Transverse colon (tissue), 4 donors: Measurements from ENCODE around the gene COMMD3. TPM values are rescaled to one million over a fixed set of nuclear protein-coding genes. Genes with fewer than 3 reads are reported as not detected.

Source experiments
- DNase-seq: peaks from one replicate; pipeline ENCODE4 v3.0.0-alpha.2; 2019
- H3K27ac ChIP-seq, 4 donors: fragments of 200-600 bp; sonication (generic); 2 replicates each; pipeline ENCODE4 v1.5.1; 2016 to 2018; ENCODE audit warnings: inconsistent platforms in 4 of 4
- H3K27me3 ChIP-seq: fragments of 200-600 bp; sonication (generic); 2 replicates; pipeline ENCODE4 v1.5.1; 2017; ENCODE audit warnings: inconsistent platforms
- H3K36me3 ChIP-seq, 4 donors: fragments of 200-600 bp; sonication (generic); 2 replicates each; pipeline ENCODE4 v1.5.1; 2017 to 2019; ENCODE audit warnings: inconsistent platforms in 4 of 4
- H3K4me1 ChIP-seq, 4 donors: fragments of 200-600 bp; sonication (generic); 2 replicates each; pipeline ENCODE4 v1.5.1; 2017 to 2020; ENCODE audit warnings: inconsistent platforms in 4 of 4
- H3K4me3 ChIP-seq, 4 donors: fragments of 200-600 bp; sonication (generic); 1 replicate in 1 of 4; 2 replicates in 3 of 4; pipeline versions ENCODE4 v1.5.1 to v1.6.1; 2017 to 2019; ENCODE audit warnings: inconsistent platforms in 4 of 4
- H3K9me3 ChIP-seq, 2 donors: fragments of 200-600 bp; sonication (generic); 2 replicates each; pipeline ENCODE4 v1.5.1; 2017 to 2019; ENCODE audit warnings: inconsistent platforms in 2 of 2
- EP300 ChIP-seq: sonication (generic); formaldehyde crosslinking; IDR thresholded peaks from one replicate; pipeline ENCODE4 v1.6.1; 2017; ENCODE audit warnings: antibody characterized with exemption, low read depth
- POLR2A ChIP-seq: fragments of 450-650 bp; IDR thresholded peaks from one replicate; pipeline ENCODE4 v1.6.1; 2016; ENCODE audit warnings: antibody characterized with exemption, mild to moderate bottlenecking, moderate library complexity
- POLR2AphosphoS5 ChIP-seq, 3 donors: sonication (generic); formaldehyde crosslinking; IDR thresholded peaks; one replicate each; pipeline ENCODE4 v1.6.1; 2016; ENCODE audit warnings: antibody characterized with exemption in 3 of 3
- WGBS, 2 donors: methylation state at CpG; one replicate each; pipeline ENCODE4 v1.1.5; 2018; ENCODE audit warnings: low coverage in 1 of 2; 5-methylcytosine and 5-hydroxymethylcytosine counted together
- in situ Hi-C, 4 donors: fragments of 200-750 bp; cut with MboI; loops; one replicate each; pipeline versions ENCODE4 v1.15.0 to v1.15.1; 2017; ENCODE audit warnings: low sequenced_read_pairs in 3 of 4, low pct_ligation_motif_present in 1 of 4, low pct_unique_long_range_greater_than_20kb in 1 of 4
- intact Hi-C: fragments of 100-400 bp; cut with DNase I; formaldehyde crosslinking; loops from one replicate; pipeline ENCODE4 v1.15.1; 2023; ENCODE audit warnings: low total_unique reads
- total RNA-seq, 4 donors: library from RNA; depleted of rRNA; stranded (reverse); fragments of >200 nt; gene quantifications; one replicate each; pipeline ENCODE4 v1.1.0, GENCODE V29; 2016
- TF ChIP-seq, protein P1 (sequence below), 5 experiments: fragments of 200-600 bp in 3 of 5; fragments of 450-650 bp in 2 of 5; sonication (generic) in 3 of 5; IDR thresholded peaks; 1 replicate in 2 of 5; 2 replicates in 3 of 5; pipeline ENCODE4 v1.5.1; 2016 to 2017; ENCODE audit warnings: antibody characterized with exemption in 5 of 5, inconsistent platforms in 3 of 5, mild to moderate bottlenecking in 2 of 5, moderate library complexity in 1 of 5

The COMMD3 gene
- total RNA-seq, 4 donors from 2014 or later = 3.0 to 35.1 (median 18.3) TPM

DNA sequence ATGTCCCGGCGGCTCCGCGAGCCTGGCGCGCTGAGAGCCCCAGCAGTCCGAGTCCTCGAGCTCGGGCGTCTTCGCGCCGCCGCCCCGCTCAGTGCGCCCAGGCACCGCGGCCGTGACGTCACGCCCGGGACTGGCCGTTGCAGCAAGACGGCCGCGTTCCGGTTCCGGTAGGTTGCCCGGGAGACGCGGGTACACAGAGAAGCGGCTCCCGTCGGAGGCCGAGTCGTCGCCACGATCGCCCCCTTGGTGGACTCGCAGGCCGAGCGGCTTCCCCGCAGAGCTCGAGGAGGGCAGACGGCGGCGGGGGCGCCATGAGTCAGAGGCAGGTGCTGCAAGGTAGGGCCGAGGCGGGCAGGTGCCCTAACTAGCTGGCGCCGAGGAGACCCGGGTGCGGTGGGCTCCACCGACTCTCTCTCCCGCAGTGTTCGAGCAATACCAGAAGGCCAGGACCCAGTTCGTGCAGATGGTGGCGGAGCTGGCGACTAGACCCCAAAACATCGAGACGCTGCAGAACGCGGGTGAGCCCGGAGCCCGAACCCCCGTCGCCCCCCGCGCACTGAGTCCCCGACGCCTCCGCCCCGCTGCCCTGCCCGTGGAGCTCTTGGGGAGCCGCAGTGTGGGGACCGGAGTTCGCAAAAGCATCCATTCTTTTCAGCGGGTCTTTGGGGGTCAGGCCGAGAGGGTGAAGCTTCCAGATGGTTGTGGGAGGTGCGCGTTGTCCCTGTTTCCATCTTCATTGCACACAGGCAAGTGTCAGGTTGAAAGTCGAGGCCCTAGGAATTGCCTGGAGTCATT lies 29.3 kb downstream of the COMMD3 start, which contains the start of gene SPAG6:
Gene SPAG6 (plus strand): TSS at position 196 of the 795 bp plus-strand sequence. CDS start 116 bp downstream, at position 312.
- no peaks in the 10 kb centered on the region for H3K9me3 ChIP-seq
- WGBS, 2 donors = 25% methylated on average over 75 of the region's 83 CpGs; no CpG with 5 or more reads in 1 of the 2 donors
- H3K36me3 ChIP-seq = no peaks in the 10 kb centered on the region
- in situ Hi-C loops (no loop called here), intact Hi-C loops (no loop called here)
- H3K4me1 ChIP-seq = peaks cover 0 to 15% (median 14%) of the 10 kb centered on the region in 4 donors
- peak; percentile 55 for DNase-seq
- H3K27ac ChIP-seq = no peak within 1 kb of the TSS
- peaks cover 83% of the 10 kb centered on the region for H3K27me3 ChIP-seq
- H3K4me3 ChIP-seq = peak within 1 kb of the TSS in 2 of 4 donors; percentile 20 to 43
- TF ChIP-seq POLR2A = no peak
- TF ChIP-seq EP300 = no peak
- no peak for TF ChIP-seq POLR2AphosphoS5 (IDR thresholded peaks at IDR 0.05)

DNA sequence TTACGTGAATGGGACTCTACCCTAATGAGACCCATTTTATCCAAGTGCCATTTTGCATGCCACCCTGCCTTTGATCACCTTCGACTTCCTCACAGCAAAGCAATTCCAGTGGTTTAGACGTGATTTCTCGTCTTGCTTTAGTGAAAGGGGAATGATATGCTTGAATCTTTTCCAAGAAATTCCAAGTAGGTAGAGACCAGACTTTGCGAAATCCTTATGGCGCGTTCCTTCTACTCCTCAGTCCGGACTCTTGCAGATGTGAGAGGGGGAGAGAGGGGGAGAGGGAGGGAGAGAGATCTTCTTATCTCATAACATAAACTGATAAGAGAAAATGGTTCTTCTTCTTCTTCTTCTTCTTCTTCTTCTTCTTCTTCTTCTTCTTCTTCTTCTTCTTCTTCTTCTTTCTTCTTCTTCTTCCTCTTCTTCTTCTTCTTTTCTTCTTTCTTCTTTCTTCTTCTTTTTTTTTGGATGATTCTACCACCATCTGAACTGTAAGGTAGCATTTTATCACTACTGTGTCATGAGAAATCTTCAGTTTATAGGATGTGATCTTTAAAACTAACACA lies 30.0 kb downstream of the COMMD3 start:
- TF ChIP-seq POLR2AphosphoS5 (IDR thresholded peaks at IDR 0.05) = no peak
- no peak for TF ChIP-seq EP300
- TF ChIP-seq, protein P1, sequence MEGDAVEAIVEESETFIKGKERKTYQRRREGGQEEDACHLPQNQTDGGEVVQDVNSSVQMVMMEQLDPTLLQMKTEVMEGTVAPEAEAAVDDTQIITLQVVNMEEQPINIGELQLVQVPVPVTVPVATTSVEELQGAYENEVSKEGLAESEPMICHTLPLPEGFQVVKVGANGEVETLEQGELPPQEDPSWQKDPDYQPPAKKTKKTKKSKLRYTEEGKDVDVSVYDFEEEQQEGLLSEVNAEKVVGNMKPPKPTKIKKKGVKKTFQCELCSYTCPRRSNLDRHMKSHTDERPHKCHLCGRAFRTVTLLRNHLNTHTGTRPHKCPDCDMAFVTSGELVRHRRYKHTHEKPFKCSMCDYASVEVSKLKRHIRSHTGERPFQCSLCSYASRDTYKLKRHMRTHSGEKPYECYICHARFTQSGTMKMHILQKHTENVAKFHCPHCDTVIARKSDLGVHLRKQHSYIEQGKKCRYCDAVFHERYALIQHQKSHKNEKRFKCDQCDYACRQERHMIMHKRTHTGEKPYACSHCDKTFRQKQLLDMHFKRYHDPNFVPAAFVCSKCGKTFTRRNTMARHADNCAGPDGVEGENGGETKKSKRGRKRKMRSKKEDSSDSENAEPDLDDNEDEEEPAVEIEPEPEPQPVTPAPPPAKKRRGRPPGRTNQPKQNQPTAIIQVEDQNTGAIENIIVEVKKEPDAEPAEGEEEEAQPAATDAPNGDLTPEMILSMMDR (IDR thresholded peaks at IDR 0.05) = no peak
- no peak for TF ChIP-seq POLR2A
- in situ Hi-C loops (no loop called here), intact Hi-C loops (no loop called here)
- no peak overlapping the region for H3K4me3 ChIP-seq
- WGBS, 2 donors = 55% methylated on average over 8 of the region's 8 CpGs; no CpG with 5 or more reads in 1 of the 2 donors
- H3K27ac ChIP-seq = no peak overlapping the region
- no peak for DNase-seq
- no peaks in the 10 kb centered on the region for H3K9me3 ChIP-seq
- peaks cover 80% of the 10 kb centered on the region for H3K27me3 ChIP-seq
- H3K36me3 ChIP-seq = no peaks in the 10 kb centered on the region
- peaks cover 0 to 13% (median 12%) of the 10 kb centered on the region in 4 donors for H3K4me1 ChIP-seq

DNA sequence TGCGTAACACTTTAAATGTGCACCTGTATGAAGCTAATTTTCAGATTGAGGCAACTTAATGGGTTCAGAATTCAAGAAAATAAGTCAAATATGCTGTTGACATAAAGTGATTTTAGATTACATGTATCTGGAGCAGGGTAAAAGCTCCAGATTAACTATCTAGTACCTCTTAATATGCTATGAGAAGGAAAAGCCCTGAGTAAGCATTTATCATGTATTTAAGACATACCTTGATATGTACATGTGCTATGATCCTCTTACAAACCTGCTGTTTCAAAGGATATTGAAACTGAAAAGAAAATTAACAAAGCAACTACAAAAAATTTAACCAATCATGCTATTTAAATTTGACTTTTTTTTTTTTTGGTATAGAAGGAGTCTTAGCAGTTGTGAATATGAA lies 33.6 kb downstream of the COMMD3 start:
- 91 to 96% methylated on average over 1 of the region's 1 CpG for WGBS, 2 donors
- Histone ChIP-seq H3K36me3 (no peaks in the 10 kb centered on the region), H3K9me3 (no peaks in the 10 kb centered on the region), H3K27me3 (peaks cover 44% of the 10 kb centered on the region), H3K4me3 (no peak overlapping the region), H3K27ac (no peak overlapping the region), H3K4me1 (peaks cover 0 to 8% (median 7%) of the 10 kb centered on the region in 4 donors)
- in situ Hi-C loops = no loop called here
- no peak for TF ChIP-seq POLR2A
- TF ChIP-seq, protein P1 (IDR thresholded peaks at IDR 0.05) = no peak
- TF ChIP-seq POLR2AphosphoS5 (IDR thresholded peaks at IDR 0.05) = no peak
- no peak for TF ChIP-seq EP300
- no peak for DNase-seq
- intact Hi-C loops = no loop called here

DNA sequence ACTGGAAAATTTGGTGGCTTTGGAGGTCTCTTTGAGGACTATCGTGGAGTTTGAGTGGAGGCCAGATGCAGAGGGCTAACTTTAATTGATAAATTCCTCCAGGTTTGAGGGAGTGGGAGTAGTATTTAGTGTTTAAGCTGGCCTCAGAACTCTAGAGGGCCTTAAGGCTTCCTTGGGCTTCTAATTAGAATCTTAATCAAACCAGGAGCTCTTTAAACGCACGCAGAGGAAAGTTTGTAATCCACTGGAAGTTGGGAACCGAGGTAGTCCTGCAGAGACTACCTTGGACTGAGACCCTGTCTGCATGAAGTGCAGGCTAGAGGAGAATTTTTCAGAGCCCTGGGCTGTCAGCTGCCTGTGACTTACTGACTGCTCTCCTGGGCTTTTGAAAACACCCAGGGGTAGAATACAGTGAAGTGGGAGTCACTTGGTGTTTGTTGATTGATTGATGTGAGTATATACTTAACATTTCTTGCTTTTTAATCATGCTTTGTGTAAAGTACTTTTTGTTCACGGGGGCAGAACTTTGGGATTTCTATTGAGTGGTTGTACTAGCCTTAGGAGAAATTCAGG lies 35.0 kb downstream of the COMMD3 start:
- TF ChIP-seq, protein P1 (IDR thresholded peaks at IDR 0.05) = no peak
- TF ChIP-seq EP300 (no peak), POLR2AphosphoS5 (IDR thresholded peaks at IDR 0.05) (no peak), POLR2A (no peak)
- H3K4me3 ChIP-seq = no peak overlapping the region
- H3K4me1 ChIP-seq = no peaks in the 10 kb centered on the region
- no peak overlapping the region for H3K27ac ChIP-seq
- 90 to 93% methylated on average over 2 to 5 of the region's 5 CpGs for WGBS, 2 donors
- no peaks in the 10 kb centered on the region for H3K36me3 ChIP-seq
- in situ Hi-C loops (no loop called here), intact Hi-C loops (no loop called here)
- DNase-seq = no peak
- no peaks in the 10 kb centered on the region for H3K9me3 ChIP-seq
- H3K27me3 ChIP-seq = peaks cover 30% of the 10 kb centered on the region
